Spleen (tissue), 7 donors: ENCODE measurements around the gene ABRAXAS1.

ENCODE experiments used
- CTCF ChIP-seq, 11 experiments: fragments of 200-600 bp in 7 of 11; fragments of 450-650 bp in 4 of 11; sonication (generic) in 4 of 11; IDR thresholded peaks in 8 of 11; conservative IDR thresholded peaks in 3 of 11; 1 replicate in 7 of 11; 2 replicates in 4 of 11; pipeline versions ENCODE4 v1.4.0 to v1.8.0; 2016 to 2021; ENCODE audit warnings: antibody characterized with exemption in 11 of 11, inconsistent platforms in 4 of 11, mild to moderate bottlenecking in 1 of 11
- POLR2A ChIP-seq, 3 donors: fragments of 450-650 bp; IDR thresholded peaks; one replicate each; pipeline ENCODE4 v1.5.1; 2017; ENCODE audit warnings: antibody characterized with exemption in 3 of 3, mild to moderate bottlenecking in 1 of 3
- POLR2AphosphoS5 ChIP-seq, 3 donors: sonication (generic); formaldehyde crosslinking; IDR thresholded peaks; one replicate each; pipeline ENCODE4 v1.5.1; 2017; ENCODE audit warnings: antibody characterized with exemption in 3 of 3
- donor health status: DM: no; HTN: no; CAD: no; lungs with moderate emphysema.
- donor health status: DM: no; HTN: no; CAD: no.
- donor health status: DM: no; HTN: no; CAD: no.

GRCh38 chr4:83473966-83474365 lies 10.9 kb downstream of the ABRAXAS1 start:
- TF ChIP-seq CTCF (IDR thresholded peaks at IDR 0.05 in 8 of 11, conservative IDR thresholded peaks at IDR 0.05 in 3 of 11) (no peak), POLR2AphosphoS5 (IDR thresholded peaks at IDR 0.05) (no peak), POLR2A (IDR thresholded peaks at IDR 0.05) (no peak)
